H1 (cell line): Measurements from ENCODE around the gene ST8SIA4. TPM values are rescaled to one million over a fixed set of nuclear protein-coding genes. Genes with fewer than 3 reads are reported as not detected.

ENCODE experiments used
- CTCF ChIA-PET: fragments of 300-600 bp; sonication (Branson Sonifier 250); formaldehyde crosslinking; loops from one replicate; lab custom pipeline; 2021; ENCODE audit not compliant: partially characterized antibody; lab: Charles Lee
- POLR2A ChIA-PET: fragments of 300-600 bp; sonication (Branson Sonifier 250); formaldehyde crosslinking; loops from one replicate; lab custom pipeline; 2021; ENCODE audit warnings: inconsistent platforms; ENCODE audit not compliant: partially characterized antibody; lab: Charles Lee
- DNase-seq, 2 experiments: peaks; one replicate each; pipeline versions ENCODE4 v3.0.0 to v3.0.0-alpha.2; 2010 to 2022; ENCODE audit warnings: low spot score in 2 of 2, low read depth in 1 of 2, mixed read lengths in 1 of 2
- FAIRE-seq: peaks from 2 replicates; lab custom pipeline; 2011; peaks lifted over from hg19 to GRCh38; lab: Jason Lieb, UNC
- H2AFZ ChIP-seq: 2 replicates; pipeline ENCODE4 v1.8.1; 2012; ENCODE audit warnings: low read length, inconsistent platforms
- H2AK5ac ChIP-seq: 2 replicates; pipeline ENCODE4 v1.6.1; 2013; ENCODE audit warnings: low read depth, low read length
- H2BK120ac ChIP-seq: replicated peaks from 2 replicates; pipeline ENCODE3; 2013; ENCODE audit warnings: low read depth, low read length, inconsistent platforms
- H2BK12ac ChIP-seq: 2 replicates; pipeline ENCODE4 v1.6.1; 2013; ENCODE audit warnings: low read depth, low read length
- H2BK15ac ChIP-seq: 2 replicates; pipeline ENCODE4 v1.6.1; 2013; ENCODE audit warnings: low read length
- H2BK20ac ChIP-seq: 2 replicates; pipeline ENCODE4 v1.6.1; 2013; ENCODE audit warnings: low read length
- H2BK5ac ChIP-seq: 2 replicates; pipeline ENCODE4 v1.6.1; 2013; ENCODE audit warnings: low read depth, low read length
- H3K14ac ChIP-seq: 2 replicates; pipeline ENCODE4 v1.6.1; 2013; ENCODE audit warnings: inconsistent platforms; ENCODE audit not compliant: insufficient read length
- H3K18ac ChIP-seq: 2 replicates; pipeline ENCODE4 v1.6.1; 2013; ENCODE audit warnings: low read length; ENCODE audit errors: extremely low read depth
- H3K23ac ChIP-seq: 2 replicates; pipeline ENCODE4 v1.6.1; 2013; ENCODE audit warnings: inconsistent platforms; ENCODE audit not compliant: insufficient read length
- H3K23me2 ChIP-seq: 2 replicates; pipeline ENCODE4 v1.6.1; 2013; ENCODE audit warnings: low read depth, low read length
- H3K27ac ChIP-seq: 2 replicates; pipeline ENCODE4 v1.6.1; 2011; ENCODE audit warnings: low read depth, low read length, inconsistent platforms
- H3K27me3 ChIP-seq, 4 experiments: replicated peaks in 1 of 4; 1 replicate in 1 of 4; 2 replicates in 3 of 4; pipeline versions ENCODE4 v1.6.1 to v1.8.1; 2011 to 2013; ENCODE audit warnings: low read length in 3 of 4, mild to moderate bottlenecking in 3 of 4, inconsistent platforms in 2 of 4, mixed read lengths in 2 of 4, moderate library complexity in 1 of 4; ENCODE audit not compliant: control insufficient read depth in 3 of 4, insufficient read depth in 3 of 4; ENCODE audit errors: extremely low read depth in 1 of 4
- H3K36me3 ChIP-seq, 4 experiments: 2 replicates each; pipeline versions ENCODE4 v1.6.1 to v1.8.1; 2011 to 2013; ENCODE audit warnings: mild to moderate bottlenecking in 4 of 4, low read length in 3 of 4, moderate library complexity in 2 of 4, control low read depth in 1 of 4, inconsistent platforms in 1 of 4; ENCODE audit not compliant: insufficient read depth in 4 of 4, control insufficient read depth in 2 of 4
- H3K4ac ChIP-seq: replicated peaks from 2 replicates; pipeline ENCODE3; 2013; ENCODE audit warnings: low read length, low read depth, mixed read lengths, inconsistent platforms; ENCODE audit not compliant: insufficient read length
- H3K4me1 ChIP-seq, 4 experiments: replicated peaks in 1 of 4; 1 replicate in 1 of 4; 2 replicates in 3 of 4; pipeline versions ENCODE4 v1.6.1 to v1.8.1; 2011 to 2013; ENCODE audit warnings: low read length in 3 of 4, inconsistent platforms in 2 of 4, mixed read lengths in 1 of 4; ENCODE audit not compliant: insufficient read depth in 4 of 4, control insufficient read depth in 3 of 4
- H3K4me2 ChIP-seq, 2 experiments: 2 replicates each; pipeline versions ENCODE4 v1.6.1 to v1.8.1; 2011 to 2013; ENCODE audit warnings: low read depth in 2 of 2, low read length in 2 of 2, control low read depth in 1 of 2, inconsistent platforms in 1 of 2, mild to moderate bottlenecking in 1 of 2; ENCODE audit not compliant: insufficient read depth in 1 of 2
- H3K4me3 ChIP-seq, 4 experiments: fragments of 200-600, 300-600 bp in 1 of 4; sonication (generic), shearing (Covaris generic), sonication (Bioruptor Twin) in 1 of 4; 2 replicates each; pipeline versions ENCODE4 v1.5.1 to v1.8.1; 2011 to 2016; ENCODE audit warnings: low read length in 4 of 4, low read depth in 3 of 4, control low read depth in 2 of 4, inconsistent platforms in 2 of 4, mild to moderate bottlenecking in 2 of 4, mixed read lengths in 1 of 4, moderate library complexity in 1 of 4; ENCODE audit not compliant: insufficient read depth in 2 of 4; ENCODE audit errors: extremely low read depth in 1 of 4
- H3K56ac ChIP-seq: replicated peaks from 2 replicates; pipeline ENCODE3; 2013; ENCODE audit warnings: low read depth, mild to moderate bottlenecking, mixed read lengths, low read length, inconsistent platforms; ENCODE audit not compliant: insufficient read length
- H3K79me1 ChIP-seq: 2 replicates; pipeline ENCODE4 v1.6.1; 2013; ENCODE audit warnings: low read depth, low read length, control low read depth
- H3K79me2 ChIP-seq, 2 experiments: 2 replicates each; pipeline versions ENCODE4 v1.6.1 to v1.8.1; 2012 to 2013; ENCODE audit warnings: low read length in 2 of 2, mild to moderate bottlenecking in 2 of 2, inconsistent platforms in 1 of 2; ENCODE audit not compliant: insufficient read depth in 2 of 2, control insufficient read depth in 1 of 2
- H3K9ac ChIP-seq, 4 experiments: replicated peaks in 1 of 4; 1 replicate in 1 of 4; 2 replicates in 3 of 4; pipeline versions ENCODE4 v1.6.1 to v1.8.1; 2011 to 2013; ENCODE audit warnings: low read depth in 3 of 4, low read length in 3 of 4, control low read depth in 2 of 4, mild to moderate bottlenecking in 2 of 4, moderate library complexity in 2 of 4, inconsistent platforms in 1 of 4; ENCODE audit errors: extremely low read depth in 1 of 4
- H3K9me3 ChIP-seq, 2 experiments: 2 replicates each; pipeline versions ENCODE4 v1.6.1 to v1.8.1; 2012 to 2013; ENCODE audit warnings: mild to moderate bottlenecking in 2 of 2, moderate library complexity in 2 of 2, control low read depth in 1 of 2, inconsistent platforms in 1 of 2, low read depth in 1 of 2, low read length in 1 of 2, mixed read lengths in 1 of 2; ENCODE audit not compliant: insufficient read depth in 2 of 2
- H4K20me1 ChIP-seq, 2 experiments: replicated peaks in 1 of 2; 2 replicates each; pipeline versions ENCODE3 to v1.8.1; 2011 to 2013; ENCODE audit warnings: inconsistent platforms in 2 of 2, low read length in 2 of 2, mild to moderate bottlenecking in 1 of 2; ENCODE audit not compliant: insufficient read depth in 2 of 2, control insufficient read depth in 1 of 2
- H4K5ac ChIP-seq: 2 replicates; pipeline ENCODE4 v1.6.1; 2013; ENCODE audit warnings: low read length, low read depth, mixed read lengths, inconsistent platforms; ENCODE audit not compliant: insufficient read length
- H4K8ac ChIP-seq: 2 replicates; pipeline ENCODE4 v1.8.0; 2013; ENCODE audit warnings: mild to moderate bottlenecking, moderate library complexity, low read length, inconsistent platforms; ENCODE audit not compliant: insufficient read depth; ENCODE audit errors: extremely low read depth
- H4K91ac ChIP-seq: replicated peaks from 2 replicates; pipeline ENCODE3; 2013; ENCODE audit warnings: low read length, mixed read lengths, inconsistent platforms; ENCODE audit not compliant: insufficient read length
- ATF2 ChIP-seq: IDR thresholded peaks from 2 replicates; pipeline ENCODE4 v1.6.1; 2012; ENCODE audit warnings: low read length, inconsistent platforms
- CBX8 ChIP-seq: fragments of 300-800, 300-1000 bp; sonication (generic); IDR thresholded peaks from 2 replicates; pipeline ENCODE4 v1.7.1; 2016; ENCODE audit warnings: low read depth, low read length, borderline replicate concordance
- CREB1 ChIP-seq: IDR thresholded peaks from 2 replicates; pipeline ENCODE4 v1.6.1; 2012; ENCODE audit warnings: inconsistent platforms
- FOSL1 ChIP-seq: IDR thresholded peaks from 2 replicates; pipeline ENCODE4 v1.6.1; 2011; ENCODE audit warnings: mild to moderate bottlenecking, low read depth, low read length, moderate library complexity; ENCODE audit not compliant: insufficient read depth
- JUN ChIP-seq: IDR thresholded peaks from 2 replicates; pipeline ENCODE4 v1.6.1; 2011; ENCODE audit warnings: low read depth, mild to moderate bottlenecking, improper control_type of control experiment, low read length
- KDM5A ChIP-seq: fragments of 200-600 bp; IDR thresholded peaks from 2 replicates; pipeline ENCODE4 v1.7.1; 2012; ENCODE audit warnings: mild to moderate bottlenecking, low read length, inconsistent platforms, mixed read lengths
- SIX5 ChIP-seq: IDR thresholded peaks from 2 replicates; pipeline ENCODE4 v1.6.1; 2011; ENCODE audit warnings: mild to moderate bottlenecking, low read depth, low read length
- SP2 ChIP-seq: IDR thresholded peaks from 2 replicates; pipeline ENCODE4 v1.6.1; 2012; ENCODE audit warnings: mild to moderate bottlenecking, low read length, inconsistent platforms
- SRF ChIP-seq: IDR thresholded peaks from 2 replicates; pipeline ENCODE4 v1.6.1; 2011; ENCODE audit warnings: mild to moderate bottlenecking, low read depth, low read length, moderate library complexity
- TBP ChIP-seq: IDR thresholded peaks from 2 replicates; pipeline ENCODE4 v1.6.1; 2011; ENCODE audit warnings: low read depth, low read length, improper control_type of control experiment
- YY1 ChIP-seq: IDR thresholded peaks from 2 replicates; pipeline ENCODE4 v1.6.1; 2011; ENCODE audit warnings: low read depth, mild to moderate bottlenecking, low read length
- WGBS, 2 experiments: shearing (Covaris generic) in 1 of 2; methylation state at CpG; one replicate each; pipeline versions ENCODE4 v1.1.6 to v1.1.7; 2013 to 2015; ENCODE audit warnings: low lambda C conversion rate in 2 of 2, mixed read lengths in 2 of 2, inconsistent platforms in 1 of 2, low coverage in 1 of 2, missing lambda C conversion rate in 1 of 2; ENCODE audit not compliant: insufficient replicate concordance in 2 of 2, insufficient coverage in 1 of 2, insufficient read length in 1 of 2; ENCODE audit errors: extremely low coverage in 1 of 2, missing lambda C conversion rate in 1 of 2; 5-methylcytosine and 5-hydroxymethylcytosine counted together
- polyA plus RNA-seq, 7 experiments: library from polyadenylated mRNA; depleted of rRNA in 3 of 7; stranded (reverse) in 5 of 7; unstranded in 2 of 7; fragments of >200 nt in 5 of 7; fragments of 200-250 nt in 2 of 7; gene quantifications; 1 replicate in 5 of 7; 2 replicates in 1 of 7; 4 replicates in 1 of 7; pipeline versions ENCODE4 v1.2.1 to v1.2.3, GENCODE V29; 2011 to 2013; ENCODE audit warnings: missing spikeins in 2 of 7, mixed read lengths in 2 of 7
- total RNA-seq: library from RNA; stranded (reverse); fragmentation: NEBNext Ultra II Directional; extraction: Animal tissue kit (Norgen Biotek cat#: 25700); gene quantifications from 2 replicates; pipeline ENCODE4 v1.2.1, GENCODE V29; 2021

ST8SIA4 gene
- total and polyA plus RNA-seq, 2 of the 8 experiments (the other 6 are each of a cell fraction or from before 2014, with no cell fraction given): 0.08 to 0.50 TPM

- Histone ChIP-seq H3K23ac (no peak overlapping the region), H4K20me1 (no peaks in the 10 kb centered on the region), H3K4me1 (no peaks in the 10 kb centered on the region; a peak in 1 of 7 replicates), H3K36me3 (no peaks in the 10 kb centered on the region), H3K27ac (no peak overlapping the region), H4K91ac (no peak overlapping the region), H3K4me2 (no peak overlapping the region), H2AFZ (no peak overlapping the region), H3K18ac (no peak overlapping the region), H2BK20ac (no peak overlapping the region), H2AK5ac (no peak overlapping the region), H4K5ac (no peak overlapping the region), H3K56ac (no peak overlapping the region), H2BK5ac (no peak overlapping the region), H3K79me1 (no peaks in the 10 kb centered on the region), H2BK15ac (no peak overlapping the region), H3K14ac (no peak overlapping the region), H4K8ac (no peak overlapping the region), H3K9me3 (no peaks in the 10 kb centered on the region), H3K23me2 (no peaks in the 10 kb centered on the region), H3K4ac (no peak overlapping the region), H3K27me3 (no peaks in the 10 kb centered on the region), H3K9ac (no peak overlapping the region), H3K79me2 (no peaks in the 10 kb centered on the region), H2BK120ac (no peak overlapping the region), H3K4me3 (no peak overlapping the region), H2BK12ac (no peak overlapping the region)
- ChIA-PET CTCF (no interaction called here), POLR2A (no interaction called here)
- FAIRE-seq: no peak
- WGBS, 2 experiments: 88% methylated on average over 1 of the region's 1 CpG; no CpG with 5 or more reads in 1 of the 2 experiments
- DNase-seq: no peak
- TF ChIP-seq KDM5A (no peak), CREB1 (no peak), ATF2 (no peak), JUN (no peak), SIX5 (no peak), FOSL1 (no peak), YY1 (no peak), SP2 (no peak), CBX8 (no peak), TBP (no peak), SRF (no peak)
Observed at GRCh38 chr5:100821751-100822150, 81.3 kb downstream of the ST8SIA4 start.
